Body of pancreas (tissue), 4 donors: Measurements from ENCODE around the gene CD6.

Source experiments
- POLR2A ChIP-seq, 3 donors: fragments of 450-650 bp; IDR thresholded peaks; one replicate each; pipeline ENCODE4 v1.6.1; 2016; ENCODE audit warnings: antibody characterized with exemption in 3 of 3, mild to moderate bottlenecking in 2 of 3
- TF ChIP-seq, protein P1 (sequence below), 7 experiments: fragments of 450-650 bp in 4 of 7; fragments of 200-600 bp in 3 of 7; sonication (generic) in 3 of 7; IDR thresholded peaks; one replicate each; pipeline ENCODE4 v1.5.1; 2016 to 2019; ENCODE audit warnings: antibody characterized with exemption in 7 of 7

DNA sequence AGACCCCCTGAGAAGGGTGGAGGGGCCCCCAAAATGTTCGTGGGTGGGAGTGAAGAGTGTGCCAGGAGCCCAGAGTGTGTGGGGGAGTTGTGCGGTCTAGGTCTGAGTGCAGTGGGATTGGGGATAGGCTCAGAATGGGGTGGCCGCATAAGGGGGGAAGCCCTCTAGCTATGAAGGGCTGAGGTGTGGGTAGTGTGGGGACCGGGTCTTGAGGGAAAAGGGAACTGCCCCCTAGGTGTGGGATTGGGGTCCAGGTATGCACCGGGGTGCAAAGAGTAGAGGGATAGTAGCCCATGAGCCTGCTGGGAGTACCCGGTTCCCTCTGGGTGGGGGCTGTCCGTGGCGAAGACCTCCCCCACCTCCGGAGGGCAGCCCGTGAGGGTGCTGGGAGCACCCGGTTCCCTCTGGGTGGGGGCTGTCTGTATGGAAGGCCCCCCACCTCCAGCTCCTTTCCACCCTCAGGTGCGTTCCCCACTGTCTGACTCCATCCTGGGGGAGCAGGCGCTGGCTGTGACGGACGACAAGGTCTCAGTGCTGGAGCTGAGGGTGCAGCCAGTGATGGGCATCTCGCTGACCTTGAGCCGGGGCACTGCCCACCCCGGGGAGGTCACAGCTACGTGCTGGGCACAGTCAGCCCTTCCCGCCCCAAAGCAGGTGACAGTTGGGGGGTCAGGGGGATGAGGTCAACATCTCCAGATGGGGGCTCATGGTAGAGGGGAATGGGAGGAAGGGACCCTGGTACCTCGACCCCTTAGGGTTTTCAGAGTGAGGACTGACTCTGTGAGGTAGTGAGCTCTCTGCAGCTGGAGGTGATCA lies 36.5 kb upstream of the CD6 start:
- no peak for TF ChIP-seq POLR2A (IDR thresholded peaks at IDR 0.05)
- TF ChIP-seq, protein P1, sequence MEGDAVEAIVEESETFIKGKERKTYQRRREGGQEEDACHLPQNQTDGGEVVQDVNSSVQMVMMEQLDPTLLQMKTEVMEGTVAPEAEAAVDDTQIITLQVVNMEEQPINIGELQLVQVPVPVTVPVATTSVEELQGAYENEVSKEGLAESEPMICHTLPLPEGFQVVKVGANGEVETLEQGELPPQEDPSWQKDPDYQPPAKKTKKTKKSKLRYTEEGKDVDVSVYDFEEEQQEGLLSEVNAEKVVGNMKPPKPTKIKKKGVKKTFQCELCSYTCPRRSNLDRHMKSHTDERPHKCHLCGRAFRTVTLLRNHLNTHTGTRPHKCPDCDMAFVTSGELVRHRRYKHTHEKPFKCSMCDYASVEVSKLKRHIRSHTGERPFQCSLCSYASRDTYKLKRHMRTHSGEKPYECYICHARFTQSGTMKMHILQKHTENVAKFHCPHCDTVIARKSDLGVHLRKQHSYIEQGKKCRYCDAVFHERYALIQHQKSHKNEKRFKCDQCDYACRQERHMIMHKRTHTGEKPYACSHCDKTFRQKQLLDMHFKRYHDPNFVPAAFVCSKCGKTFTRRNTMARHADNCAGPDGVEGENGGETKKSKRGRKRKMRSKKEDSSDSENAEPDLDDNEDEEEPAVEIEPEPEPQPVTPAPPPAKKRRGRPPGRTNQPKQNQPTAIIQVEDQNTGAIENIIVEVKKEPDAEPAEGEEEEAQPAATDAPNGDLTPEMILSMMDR (IDR thresholded peaks at IDR 0.05): no peak
